ENCODE results near the gene ACADVL. TPM values are rescaled to one million over a fixed set of nuclear protein-coding genes. Genes with fewer than 3 reads are reported as not detected.
"Not testable (repeated sequence)": the region's sequence is repeated elsewhere in the genome, so short reads cannot be mapped to it uniquely, and the experiment has no call there.

Gene ACADVL
- total RNA-seq: 162 and 163 TPM in 2 replicates

GRCh38 chr17:7219812-7220592, at the start of gene ACADVL, which contains the start of gene DLG4:
Gene ACADVL (plus strand): TSS chr17:7219938. CDS start chr17:7219985, 47 bp downstream.
Gene DLG4 (minus strand): TSS chr17:7219836.
- peak; percentile 99 for DNase-seq (ENCODE audit: insufficient read length, low spot score, missing footprints)
- Histone ChIP-seq H3K27me3 (ENCODE audit: insufficient read depth, low read length) (no peaks in the 10 kb centered on the region), H3K4me3 (ENCODE audit: insufficient read depth, low read length) (peak within 1 kb of the TSS; percentile 97), H3K4me2 (ENCODE audit: insufficient read depth, low read length) (peak within 1 kb of the TSS; percentile 99), H3K27ac (ENCODE audit: low read depth, low read length) (peak within 1 kb of the TSS; percentile 94), H3K9me3 (ENCODE audit: low read depth, low read length) (no peaks in the 10 kb centered on the region), H3K36me3 (ENCODE audit: insufficient read depth, low read length) (peaks cover 42% of the 10 kb centered on the region), H2AFZ (ENCODE audit: low read length) (peak within 1 kb of the TSS; percentile 89), H3K79me2 (ENCODE audit: insufficient read depth, low read length) (peaks cover 52% of the 10 kb centered on the region), H3K4me1 (ENCODE audit: insufficient read depth, low read length) (peaks cover 48% of the 10 kb centered on the region), H4K20me1 (ENCODE audit: insufficient read depth, low read length) (peaks cover 57% of the 10 kb centered on the region)
- TF ChIP-seq CTCF (IDR thresholded peaks at IDR 0.05; ENCODE audit: extremely low read depth, low read depth, low read length): no peak

GRCh38 chr17:7172522-7173191, 47.1 kb upstream of the ACADVL start:
- H3K27me3 ChIP-seq (ENCODE audit: insufficient read depth, low read length); H2AFZ ChIP-seq (ENCODE audit: low read length); H3K27ac ChIP-seq (ENCODE audit: low read depth, low read length); H3K4me3 ChIP-seq (ENCODE audit: insufficient read depth, low read length); H3K79me2 ChIP-seq (ENCODE audit: insufficient read depth, low read length); H3K4me1 ChIP-seq (ENCODE audit: insufficient read depth, low read length); H3K4me2 ChIP-seq (ENCODE audit: insufficient read depth, low read length); H3K9me3 ChIP-seq (ENCODE audit: low read depth, low read length); H4K20me1 ChIP-seq (ENCODE audit: insufficient read depth, low read length); H3K36me3 ChIP-seq (ENCODE audit: insufficient read depth, low read length): not testable (repeated sequence)
- DNase-seq (ENCODE audit: insufficient read length, low spot score, missing footprints): peak; percentile 10

- no peaks in the 10 kb centered on the region for H3K79me2 ChIP-seq (ENCODE audit: insufficient read depth, low read length)
- no peaks in the 10 kb centered on the region for H4K20me1 ChIP-seq (ENCODE audit: insufficient read depth, low read length)
- no peaks in the 10 kb centered on the region for H3K9me3 ChIP-seq (ENCODE audit: low read depth, low read length)
- TF ChIP-seq CTCF (IDR thresholded peaks at IDR 0.05; ENCODE audit: extremely low read depth, low read depth, low read length): no peak
- peak; percentile 90 for DNase-seq (ENCODE audit: insufficient read length, low spot score, missing footprints)
- H3K4me3 ChIP-seq (ENCODE audit: insufficient read depth, low read length): no peak overlapping the region
- peaks cover 4% of the 10 kb centered on the region for H3K27me3 ChIP-seq (ENCODE audit: insufficient read depth, low read length)
- H2AFZ ChIP-seq (ENCODE audit: low read length): no peak overlapping the region
- no peak overlapping the region for H3K27ac ChIP-seq (ENCODE audit: low read depth, low read length)
- H3K4me1 ChIP-seq (ENCODE audit: insufficient read depth, low read length): peaks cover 18% of the 10 kb centered on the region
- H3K36me3 ChIP-seq (ENCODE audit: insufficient read depth, low read length): no peaks in the 10 kb centered on the region
- peak overlapping the region; percentile 4 for H3K4me2 ChIP-seq (ENCODE audit: insufficient read depth, low read length)
These were observed 45.8 kb upstream of the ACADVL start for GRCh38 chr17:7173687-7174602.

- no peak overlapping the region for H3K27ac ChIP-seq (ENCODE audit: low read depth, low read length)
- H3K9me3 ChIP-seq (ENCODE audit: low read depth, low read length): no peaks in the 10 kb centered on the region
- H3K27me3 ChIP-seq (ENCODE audit: insufficient read depth, low read length): peaks cover 4% of the 10 kb centered on the region
- peak overlapping the region; percentile 4 for H3K4me2 ChIP-seq (ENCODE audit: insufficient read depth, low read length)
- no peak overlapping the region for H2AFZ ChIP-seq (ENCODE audit: low read length)
- TF ChIP-seq CTCF (IDR thresholded peaks at IDR 0.05; ENCODE audit: extremely low read depth, low read depth, low read length): no peak
- peak; percentile 47 for DNase-seq (ENCODE audit: insufficient read length, low spot score, missing footprints)
- H4K20me1 ChIP-seq (ENCODE audit: insufficient read depth, low read length): no peaks in the 10 kb centered on the region
- H3K79me2 ChIP-seq (ENCODE audit: insufficient read depth, low read length): no peaks in the 10 kb centered on the region
- no peak overlapping the region for H3K4me3 ChIP-seq (ENCODE audit: insufficient read depth, low read length)
- H3K4me1 ChIP-seq (ENCODE audit: insufficient read depth, low read length): peaks cover 18% of the 10 kb centered on the region
- H3K36me3 ChIP-seq (ENCODE audit: insufficient read depth, low read length): no peaks in the 10 kb centered on the region
These were observed 45.0 kb upstream of the ACADVL start for GRCh38 chr17:7174603-7175326.

All from osteoblast (primary cell).